Liver (tissue), 3 donors: ENCODE results near the gene GRAMD4.

Experiments
- ATF3 ChIP-seq: IDR thresholded peaks from 2 replicates; pipeline ENCODE4 v1.6.1; 2016; ENCODE audit warnings: antibody characterized with exemption
- CTCF ChIP-seq: fragments of 150-350 bp; IDR thresholded peaks from 2 replicates; pipeline ENCODE4 v1.5.1; 2017; ENCODE audit warnings: improper control_type of control experiment, low read depth, low read length; ENCODE audit not compliant: missing input control
- EGR1 ChIP-seq, 2 donors: IDR thresholded peaks; 2 replicates each; pipeline ENCODE4 v1.6.1; 2016 to 2018; ENCODE audit warnings: antibody characterized with exemption in 2 of 2, low read depth in 2 of 2
- MAX ChIP-seq: IDR thresholded peaks from 2 replicates; pipeline ENCODE4 v1.6.1; 2016; ENCODE audit warnings: antibody characterized with exemption
- REST ChIP-seq: IDR thresholded peaks from 2 replicates; pipeline ENCODE4 v1.6.1; 2016; ENCODE audit warnings: antibody characterized with exemption, mild to moderate bottlenecking
- SP1 ChIP-seq: IDR thresholded peaks from 2 replicates; pipeline ENCODE4 v1.6.1; 2018; ENCODE audit warnings: antibody characterized with exemption, mild to moderate bottlenecking
- TAF1 ChIP-seq: conservative IDR thresholded peaks from 2 replicates; pipeline ENCODE4 v1.6.1; 2016; ENCODE audit warnings: antibody characterized with exemption, mild to moderate bottlenecking
- YY1 ChIP-seq: IDR thresholded peaks from 2 replicates; pipeline ENCODE4 v1.6.1; 2016; ENCODE audit warnings: antibody characterized with exemption, mild to moderate bottlenecking
- TF ChIP-seq, protein P1 (sequence below): IDR thresholded peaks from 2 replicates; pipeline ENCODE4 v1.6.1; 2016; ENCODE audit warnings: antibody characterized with exemption
- donor health status: healthy.
- donor health status: healthy.

- TF ChIP-seq YY1 (no peak), CTCF (no peak), REST (no peak), TAF1 (no peak), MAX (no peak), EGR1 (IDR thresholded peaks at IDR 0.05; ENCODE audit: low read depth in 2 of 2) (no peak), ATF3 (no peak), SP1 (no peak)
- TF ChIP-seq, protein P1, sequence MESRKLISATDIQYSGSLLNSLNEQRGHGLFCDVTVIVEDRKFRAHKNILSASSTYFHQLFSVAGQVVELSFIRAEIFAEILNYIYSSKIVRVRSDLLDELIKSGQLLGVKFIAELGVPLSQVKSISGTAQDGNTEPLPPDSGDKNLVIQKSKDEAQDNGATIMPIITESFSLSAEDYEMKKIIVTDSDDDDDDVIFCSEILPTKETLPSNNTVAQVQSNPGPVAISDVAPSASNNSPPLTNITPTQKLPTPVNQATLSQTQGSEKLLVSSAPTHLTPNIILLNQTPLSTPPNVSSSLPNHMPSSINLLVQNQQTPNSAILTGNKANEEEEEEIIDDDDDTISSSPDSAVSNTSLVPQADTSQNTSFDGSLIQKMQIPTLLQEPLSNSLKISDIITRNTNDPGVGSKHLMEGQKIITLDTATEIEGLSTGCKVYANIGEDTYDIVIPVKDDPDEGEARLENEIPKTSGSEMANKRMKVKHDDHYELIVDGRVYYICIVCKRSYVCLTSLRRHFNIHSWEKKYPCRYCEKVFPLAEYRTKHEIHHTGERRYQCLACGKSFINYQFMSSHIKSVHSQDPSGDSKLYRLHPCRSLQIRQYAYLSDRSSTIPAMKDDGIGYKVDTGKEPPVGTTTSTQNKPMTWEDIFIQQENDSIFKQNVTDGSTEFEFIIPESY = no peak
Observed at GRCh38 chr22:46617207-46617985, 2.8 kb upstream of the GRAMD4 start.
